Endothelial cell of umbilical vein (primary cell): ENCODE data around the gene FRMD4A.

Source experiments
- CTCF ChIP-seq, 2 donors: IDR thresholded peaks; 1 replicate in 1 of 2; 2 replicates in 1 of 2; pipeline ENCODE4 v1.5.1; 2011; ENCODE audit warnings: low read length in 2 of 2, mild to moderate bottlenecking in 2 of 2, moderate library complexity in 2 of 2, control low read depth in 1 of 2, inconsistent platforms in 1 of 2, low read depth in 1 of 2; ENCODE audit not compliant: insufficient read depth in 1 of 2; ENCODE audit errors: extremely low read depth in 1 of 2
- EZH2 ChIP-seq: IDR thresholded peaks from 2 replicates; pipeline ENCODE4 v1.6.1; 2012; ENCODE audit warnings: borderline replicate concordance, low read depth, mild to moderate bottlenecking, moderate library complexity, low read length, inconsistent platforms; ENCODE audit not compliant: severe bottlenecking
- JUN ChIP-seq: IDR thresholded peaks from 2 replicates; pipeline ENCODE4 v1.6.1; 2011; ENCODE audit warnings: borderline replicate concordance, low read depth; ENCODE audit not compliant: insufficient read length, insufficient read depth
- POLR2A ChIP-seq: IDR thresholded peaks from 2 replicates; pipeline ENCODE4 v1.6.1; 2012; ENCODE audit warnings: low read depth, mild to moderate bottlenecking, control low read depth, low read length

DNA sequence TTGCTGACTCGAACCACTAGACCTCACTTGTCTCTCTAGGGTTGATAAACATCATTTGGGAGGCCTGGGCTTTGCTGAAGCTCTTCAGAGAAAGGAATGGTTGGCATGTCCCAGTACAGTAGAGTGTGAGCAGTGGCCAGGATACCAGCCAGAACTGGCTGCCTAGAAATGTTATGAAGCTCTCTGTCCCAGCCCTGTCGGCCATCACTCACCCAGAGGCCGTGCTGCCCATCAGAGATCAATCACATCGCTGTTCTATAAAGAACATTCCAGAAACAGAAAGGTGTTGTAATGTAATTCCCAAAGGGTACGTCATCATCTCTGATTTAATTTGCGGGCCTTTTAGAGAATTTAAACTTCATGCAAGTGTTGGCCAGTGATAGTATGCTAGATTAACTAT lies 632.5 kb downstream of the FRMD4A start:
- no peak for TF ChIP-seq EZH2
- TF ChIP-seq CTCF (IDR thresholded peaks at IDR 0.05; ENCODE audit: extremely low read depth in 1 of 2, insufficient read depth in 1 of 2, low read depth in 1 of 2, low read length in 2 of 2), result no peak
- no peak for TF ChIP-seq POLR2A
- TF ChIP-seq JUN, result no peak
